NB4 (cell line): ENCODE data around the gene SLC4A1.

Source experiments
- MAX ChIP-seq: IDR thresholded peaks from 2 replicates; pipeline ENCODE4 v1.6.1; 2011; ENCODE audit warnings: low read depth, low read length
- POLR2A ChIP-seq: IDR thresholded peaks from 2 replicates; pipeline ENCODE4 v1.6.1; 2011; ENCODE audit warnings: mild to moderate bottlenecking; ENCODE audit not compliant: insufficient read length; ENCODE audit errors: extremely low read depth
- TF ChIP-seq, protein P1 (sequence below): IDR thresholded peaks from one replicate; pipeline ENCODE4 v1.5.1; 2012; ENCODE audit warnings: low read depth, low read length

- TF ChIP-seq, protein P1, sequence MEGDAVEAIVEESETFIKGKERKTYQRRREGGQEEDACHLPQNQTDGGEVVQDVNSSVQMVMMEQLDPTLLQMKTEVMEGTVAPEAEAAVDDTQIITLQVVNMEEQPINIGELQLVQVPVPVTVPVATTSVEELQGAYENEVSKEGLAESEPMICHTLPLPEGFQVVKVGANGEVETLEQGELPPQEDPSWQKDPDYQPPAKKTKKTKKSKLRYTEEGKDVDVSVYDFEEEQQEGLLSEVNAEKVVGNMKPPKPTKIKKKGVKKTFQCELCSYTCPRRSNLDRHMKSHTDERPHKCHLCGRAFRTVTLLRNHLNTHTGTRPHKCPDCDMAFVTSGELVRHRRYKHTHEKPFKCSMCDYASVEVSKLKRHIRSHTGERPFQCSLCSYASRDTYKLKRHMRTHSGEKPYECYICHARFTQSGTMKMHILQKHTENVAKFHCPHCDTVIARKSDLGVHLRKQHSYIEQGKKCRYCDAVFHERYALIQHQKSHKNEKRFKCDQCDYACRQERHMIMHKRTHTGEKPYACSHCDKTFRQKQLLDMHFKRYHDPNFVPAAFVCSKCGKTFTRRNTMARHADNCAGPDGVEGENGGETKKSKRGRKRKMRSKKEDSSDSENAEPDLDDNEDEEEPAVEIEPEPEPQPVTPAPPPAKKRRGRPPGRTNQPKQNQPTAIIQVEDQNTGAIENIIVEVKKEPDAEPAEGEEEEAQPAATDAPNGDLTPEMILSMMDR, result no peak
- TF ChIP-seq MAX (no peak), POLR2A (no peak)
These were observed at the start of gene SLC4A1 for GRCh38 chr17:44267818-44268490.
